NCI-H1436 treated with DMSO at 0.1 percent for 48 hours (cell line): ENCODE data around the gene CCNY.

Experiments
- DNase-seq: peaks from one replicate; lab custom pipeline; 2025; lab: John Stamatoyannopoulos, UW

Gene CCNY

GRCh38 chr10:35584946-35585345 lies 248.6 kb downstream of the CCNY start:
- DNase-seq: no peak

GRCh38 chr10:35585356-35585755 lies 249.0 kb downstream of the CCNY start:
- DNase-seq: no peak

- DNase-seq: no peak
Observed at GRCh38 chr10:35585903-35586535, 249.7 kb downstream of the CCNY start.

GRCh38 chr10:35588836-35589235 lies 252.5 kb downstream of the CCNY start:
- DNase-seq: no peak

- DNase-seq: no peak
Observed at GRCh38 chr10:35592441-35592840, 256.1 kb downstream of the CCNY start.

- DNase-seq: no peak
Observed at GRCh38 chr10:35594115-35595079, 258.1 kb downstream of the CCNY start.

- no peak for DNase-seq
Observed at GRCh38 chr10:35595106-35595505, 258.8 kb downstream of the CCNY start.

- no peak for DNase-seq
Observed at GRCh38 chr10:35598379-35598778, 262.1 kb downstream of the CCNY start.

GRCh38 chr10:35600193-35600592 lies 263.9 kb downstream of the CCNY start:
- DNase-seq: no peak

- no peak for DNase-seq
Observed at GRCh38 chr10:35605191-35605590, 268.9 kb downstream of the CCNY start, which contains the start of gene GJD4. GJD4 (plus strand) TSS chr10:35605341; CDS start chr10:35605568, 227 bp downstream.

- DNase-seq: no peak
Observed at GRCh38 chr10:35606430-35606829, 270.1 kb downstream of the CCNY start.

GRCh38 chr10:35607475-35608327 lies 271.4 kb downstream of the CCNY start:
- no peak for DNase-seq

- no peak for DNase-seq
Observed at GRCh38 chr10:35608328-35608672, 272.0 kb downstream of the CCNY start.

GRCh38 chr10:35611750-35612149 lies 275.4 kb downstream of the CCNY start:
- no peak for DNase-seq

- no peak for DNase-seq
Observed at GRCh38 chr10:35612385-35613106, 276.2 kb downstream of the CCNY start.

GRCh38 chr10:35613107-35613440 lies 276.8 kb downstream of the CCNY start:
- no peak for DNase-seq

- DNase-seq: no peak
Observed at GRCh38 chr10:35613597-35614226, 277.4 kb downstream of the CCNY start.

GRCh38 chr10:35614312-35614711 lies 278.0 kb downstream of the CCNY start:
- DNase-seq: no peak
